HG02642 (cell line): Measurements from ENCODE around the gene LYZL2.
"Not testable (repeated sequence)": the region's sequence is repeated elsewhere in the genome, so short reads cannot be mapped to it uniquely, and the experiment has no call there.

Experiments used
- ATAC-seq: cut with Tn5 transposase; IDR thresholded peaks from one replicate; pipeline ENCODE4 v1.9.1; 2021; ENCODE audit warnings: mild to moderate bottlenecking; ENCODE audit not compliant: unreplicated experiment, poor library complexity

LYZL2 gene

DNA sequence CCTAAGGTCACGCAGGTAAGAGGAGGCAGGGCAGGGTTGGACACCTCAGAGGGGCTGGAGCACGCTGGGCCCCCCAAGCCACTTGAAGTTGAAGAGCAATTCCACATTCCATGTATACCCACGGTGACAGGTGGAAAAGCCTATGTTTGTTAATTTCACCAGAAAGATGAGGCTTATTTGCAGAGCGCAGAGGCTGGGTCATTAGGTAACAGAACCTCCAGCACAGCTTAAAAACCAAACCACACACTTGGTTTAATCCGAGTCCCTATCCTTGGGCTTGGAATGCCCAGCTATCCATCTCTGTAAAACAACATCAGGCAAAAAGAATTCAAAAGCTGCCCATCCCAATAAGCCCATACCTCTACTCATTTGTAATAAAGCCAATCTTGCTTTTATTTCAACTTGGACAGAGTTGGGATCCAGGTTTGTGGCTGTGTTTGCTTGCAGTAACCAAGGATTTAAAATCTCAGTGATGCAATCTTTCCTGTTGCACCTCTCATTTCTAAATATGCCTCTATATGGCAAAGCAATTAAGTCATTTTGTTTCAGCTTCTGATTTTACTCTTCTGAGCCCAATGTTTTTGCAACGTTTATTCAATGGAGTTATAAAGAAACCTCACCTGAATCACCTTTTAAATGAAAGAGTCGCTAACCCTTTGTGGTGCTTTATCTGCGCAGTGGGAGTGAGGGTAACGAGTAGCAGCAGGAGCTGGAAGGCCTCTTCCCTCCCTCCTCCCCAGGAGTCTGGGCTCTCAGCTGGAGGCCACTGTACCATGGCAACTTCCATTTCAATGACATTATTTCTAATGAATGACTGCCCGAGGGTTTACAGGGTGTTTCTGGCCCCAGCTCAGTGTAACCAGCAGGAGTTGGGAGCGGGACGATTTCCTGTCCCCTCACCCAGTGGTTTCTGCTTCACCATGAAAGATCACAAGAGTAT lies 32.8 kb downstream of the LYZL2 start:
- not testable (repeated sequence) for ATAC-seq

DNA sequence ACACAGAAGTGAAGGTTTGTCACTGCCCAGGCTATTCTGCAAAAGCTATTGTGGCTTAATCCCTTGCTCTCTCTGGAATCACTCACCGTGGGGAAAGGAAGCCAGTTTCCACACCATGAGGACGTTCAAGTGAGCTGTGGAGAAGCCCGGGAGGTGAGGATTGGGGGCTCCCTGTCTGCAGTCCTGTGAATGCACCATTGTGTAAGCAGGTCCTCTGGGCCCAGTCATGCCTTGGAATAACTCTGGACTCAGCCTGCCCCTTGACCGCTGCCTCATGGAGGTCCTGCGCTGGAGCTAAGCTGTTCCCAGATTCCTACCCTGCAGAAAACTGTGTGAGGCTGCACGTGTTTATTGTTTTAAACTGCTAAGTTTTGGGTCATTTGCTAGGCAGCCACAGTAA lies 33.5 kb downstream of the LYZL2 start:
- no peak for ATAC-seq

DNA sequence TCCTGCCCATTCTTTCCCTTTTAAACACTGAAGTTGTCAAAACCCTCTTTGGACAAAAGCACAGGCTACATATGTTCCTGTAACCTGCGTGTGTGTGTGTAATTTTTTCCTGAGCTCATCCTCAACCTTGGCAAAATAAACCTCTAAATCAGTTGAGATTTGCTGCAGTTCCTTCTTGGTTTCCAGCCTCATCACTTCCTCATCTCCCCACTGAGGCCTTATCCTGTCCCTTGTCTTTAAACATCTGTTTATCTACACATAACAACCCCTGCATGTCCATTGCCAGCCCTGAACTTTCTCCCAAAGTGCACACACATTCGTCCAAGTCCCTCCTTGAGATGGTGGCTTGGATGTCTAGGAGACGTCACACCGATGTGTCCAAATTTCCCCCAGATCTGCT lies 35.5 kb downstream of the LYZL2 start:
- ATAC-seq = no peak

DNA sequence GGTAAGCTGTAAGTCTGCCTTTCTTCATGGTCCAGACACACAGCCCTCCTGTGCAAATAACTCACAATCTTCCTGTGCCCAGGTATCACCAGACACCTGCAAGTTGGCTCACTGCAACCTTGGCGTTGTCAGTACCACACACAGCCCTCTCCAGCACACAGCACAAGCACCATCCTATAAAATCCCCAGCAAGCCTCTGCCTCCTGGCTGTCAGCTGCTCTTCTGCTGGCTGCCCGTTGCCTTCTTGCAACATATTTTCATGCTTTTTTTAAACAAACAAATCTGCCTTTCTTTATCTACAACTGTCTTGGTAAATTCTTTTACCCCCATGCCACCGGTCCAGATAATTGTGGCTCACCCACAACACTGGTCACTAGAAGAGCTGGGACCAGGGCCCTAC lies 36.8 kb downstream of the LYZL2 start:
- ATAC-seq = not testable (repeated sequence)

DNA sequence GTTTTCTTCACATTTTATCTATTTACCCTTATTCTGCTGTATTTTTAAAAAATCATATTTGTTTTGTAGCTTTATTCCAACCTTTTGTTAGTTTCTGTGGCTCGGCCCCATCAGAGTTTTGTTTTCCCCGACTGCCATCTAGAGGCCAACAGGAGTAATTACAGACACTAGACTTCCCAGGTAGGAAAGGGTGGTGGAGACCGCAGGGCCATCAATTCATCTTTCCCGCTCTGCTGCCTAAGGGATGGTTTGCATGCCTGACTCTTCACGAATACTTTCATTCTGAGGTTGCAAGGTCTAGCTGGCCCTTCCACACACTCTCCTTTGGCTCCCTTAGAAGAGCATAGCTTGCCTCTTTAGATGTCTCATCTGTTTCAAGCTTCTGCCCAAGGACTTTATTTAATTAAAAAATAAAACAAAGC lies 38.3 kb downstream of the LYZL2 start:
- ATAC-seq = no peak

DNA sequence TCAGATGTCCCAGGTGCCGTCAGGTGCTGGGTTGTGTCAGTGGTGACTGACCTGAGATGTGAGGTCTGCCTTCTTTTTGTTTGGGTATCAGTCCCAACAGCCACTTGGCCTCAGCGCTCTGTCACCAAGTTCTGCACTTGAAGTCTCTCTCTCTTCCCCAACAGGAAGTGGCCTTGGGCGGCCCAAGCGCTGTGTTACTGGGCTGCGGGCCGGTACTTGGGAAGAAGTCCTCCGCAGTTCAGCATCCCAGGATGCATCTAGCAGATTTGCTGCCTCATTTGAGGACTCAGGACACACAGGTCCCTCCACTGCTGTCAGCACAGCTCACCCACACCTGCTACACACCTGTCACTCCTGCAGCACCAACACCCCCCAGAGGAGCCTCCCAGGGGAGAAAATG lies 40.1 kb downstream of the LYZL2 start:
- ATAC-seq = no peak

DNA sequence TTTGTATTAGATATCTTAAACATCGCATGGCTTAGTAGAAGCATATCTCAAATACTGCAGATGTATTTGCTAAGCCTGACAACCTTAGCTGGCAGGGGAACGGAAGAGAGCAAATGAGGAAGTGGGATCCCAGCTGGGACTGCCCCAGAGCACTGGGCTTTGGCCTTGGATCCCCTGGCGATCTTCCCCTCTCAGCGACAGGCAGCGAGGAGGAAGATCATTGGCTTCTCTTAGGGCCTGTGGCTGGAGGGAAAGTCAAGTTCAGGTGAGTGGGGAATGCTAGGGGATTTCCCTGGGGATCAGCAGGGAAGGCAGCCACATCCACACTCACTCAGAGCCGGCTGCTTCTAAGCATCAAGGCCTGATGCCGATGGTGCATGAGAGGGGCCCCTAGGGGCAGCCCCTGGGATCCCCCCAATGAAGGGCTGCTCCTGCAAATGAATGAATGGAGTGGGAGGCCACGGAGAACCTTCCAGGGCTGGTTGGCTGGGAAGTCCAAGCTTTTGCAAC lies 42.0 kb downstream of the LYZL2 start:
- peak; percentile 81 for ATAC-seq

DNA sequence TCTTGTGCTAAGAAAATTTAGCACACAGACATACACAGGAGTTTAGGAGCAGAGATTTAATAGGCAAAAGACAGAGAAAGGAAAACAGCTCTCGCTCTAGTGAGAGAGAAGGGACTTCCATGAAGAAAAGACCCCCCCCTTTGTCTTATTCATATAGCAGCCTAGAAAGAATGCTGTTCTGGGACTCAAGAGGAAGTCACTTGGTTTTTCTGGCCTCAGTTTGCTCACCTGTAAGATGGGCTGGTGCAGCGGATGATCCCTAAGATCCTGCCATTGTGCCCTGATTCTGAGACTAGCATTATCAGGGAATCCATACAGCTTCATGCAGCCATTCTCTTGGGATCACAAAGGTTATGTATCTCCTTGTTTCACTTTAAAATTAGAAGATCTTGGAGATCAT lies 42.7 kb downstream of the LYZL2 start:
- no peak for ATAC-seq

DNA sequence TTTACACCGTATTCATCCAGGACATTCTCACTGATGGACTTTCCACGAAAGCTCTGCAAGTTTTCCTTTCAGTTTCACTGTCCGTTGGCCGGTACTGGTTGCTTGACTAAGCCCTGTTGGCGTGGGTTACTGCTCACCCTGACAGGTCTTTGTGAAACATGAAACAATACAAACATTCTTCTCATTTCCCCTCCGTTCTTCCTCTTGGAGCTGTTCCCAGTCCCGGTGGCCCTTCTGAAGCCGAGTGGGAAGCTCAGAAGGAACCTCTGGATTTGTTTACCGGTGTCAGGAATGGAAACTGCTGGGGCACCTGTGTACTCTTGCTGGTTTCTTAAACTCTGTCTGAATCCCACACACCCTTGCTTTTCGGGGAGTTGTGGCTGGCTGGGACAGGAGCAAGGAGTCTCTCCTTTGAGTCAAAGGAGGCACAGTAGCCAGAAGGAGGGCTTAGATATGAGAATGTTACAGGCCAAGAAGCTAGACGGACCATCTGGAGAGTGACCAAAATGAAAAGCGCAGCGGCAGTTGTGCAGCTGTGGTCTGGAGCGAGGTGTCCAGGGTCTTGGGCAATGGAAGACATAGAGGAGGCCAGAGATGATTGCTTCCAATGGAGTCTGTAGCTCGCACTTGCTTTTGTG lies 45.7 kb downstream of the LYZL2 start:
- ATAC-seq = peak; percentile 57

DNA sequence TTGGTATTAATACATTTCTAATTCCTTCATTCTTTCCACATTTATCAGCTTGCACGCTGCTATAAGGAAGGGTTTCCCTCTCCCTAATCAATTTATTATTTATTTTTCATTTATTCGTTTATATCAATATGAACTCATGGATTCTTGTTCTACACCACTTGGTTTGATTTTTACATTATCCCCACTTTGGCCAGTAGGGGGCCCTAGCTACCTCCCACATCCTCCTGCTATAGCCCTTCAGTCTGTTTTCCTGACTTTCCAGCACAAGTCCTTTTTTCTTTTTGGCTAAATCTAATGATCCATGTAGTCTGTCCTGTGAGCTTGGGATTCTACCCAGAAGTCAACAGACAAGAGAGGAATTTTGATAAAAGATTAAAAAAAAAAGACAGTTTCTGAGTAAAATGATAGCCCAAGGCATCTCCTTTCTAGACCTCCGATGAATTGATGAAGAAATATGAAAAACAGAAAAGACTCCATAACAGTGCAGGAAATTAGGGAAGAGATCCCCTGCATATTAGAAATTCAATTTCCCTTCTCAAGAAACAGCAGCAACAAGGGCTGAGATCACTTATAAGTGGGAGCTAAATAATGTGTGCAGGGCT lies 47.7 kb downstream of the LYZL2 start:
- ATAC-seq = no peak

DNA sequence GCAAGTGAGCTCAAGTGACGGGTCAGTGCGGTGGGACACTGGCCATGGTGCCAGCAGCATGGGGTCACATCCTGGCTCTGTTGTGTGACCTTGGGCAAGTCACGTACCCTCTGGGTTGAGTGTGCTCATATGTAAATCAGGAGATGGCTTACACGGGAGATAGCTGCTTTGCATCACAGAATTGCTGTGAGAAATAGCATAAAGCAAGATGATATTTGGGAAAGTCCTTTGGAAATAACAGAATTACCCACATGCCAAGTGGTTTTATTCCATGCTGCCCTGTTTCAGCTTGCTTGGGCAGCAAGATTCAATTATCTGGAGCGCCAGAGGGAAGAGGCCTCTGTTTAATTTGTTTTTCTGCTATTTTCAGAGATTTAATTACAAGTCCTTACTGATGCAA lies 48.9 kb downstream of the LYZL2 start:
- ATAC-seq = no peak

DNA sequence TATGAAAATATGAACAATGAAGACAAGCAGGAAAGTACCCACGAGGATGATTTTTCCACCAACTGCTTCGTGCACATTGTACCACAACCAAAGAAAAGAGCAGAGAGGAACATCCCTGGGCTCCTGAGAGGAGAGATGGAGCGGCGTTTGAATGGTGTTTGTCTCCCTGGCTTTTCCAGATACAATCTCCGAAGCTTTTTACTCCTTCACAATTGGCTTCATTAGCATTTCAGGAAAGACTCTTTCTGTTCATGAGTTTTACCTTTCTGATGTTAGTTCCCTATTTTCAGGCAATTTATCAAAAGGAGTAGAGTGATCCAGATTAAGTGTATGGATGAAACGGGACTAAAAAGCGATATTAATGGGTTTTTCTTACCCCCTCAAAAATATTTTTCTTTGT lies 49.3 kb downstream of the LYZL2 start:
- no peak for ATAC-seq

DNA sequence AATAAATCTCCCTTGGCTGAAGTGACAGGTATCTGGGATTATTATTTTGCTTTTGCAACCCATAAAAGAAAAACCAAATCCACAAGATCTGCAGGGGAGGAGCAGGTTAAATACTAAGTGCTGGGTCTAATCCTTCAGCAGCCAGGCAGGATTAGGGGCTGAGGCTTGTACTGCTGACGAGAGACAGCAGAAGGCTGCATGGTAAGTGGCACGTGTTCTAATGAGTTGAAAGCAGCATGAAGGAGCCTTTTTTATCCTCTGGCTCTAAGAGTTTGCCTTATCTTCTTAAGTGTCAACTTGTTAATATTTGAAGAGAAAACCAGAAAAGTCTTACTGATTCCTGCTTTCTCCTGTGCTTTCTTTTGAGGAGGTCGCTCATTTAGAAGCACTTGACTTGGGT lies 50.0 kb downstream of the LYZL2 start:
- no peak for ATAC-seq

DNA sequence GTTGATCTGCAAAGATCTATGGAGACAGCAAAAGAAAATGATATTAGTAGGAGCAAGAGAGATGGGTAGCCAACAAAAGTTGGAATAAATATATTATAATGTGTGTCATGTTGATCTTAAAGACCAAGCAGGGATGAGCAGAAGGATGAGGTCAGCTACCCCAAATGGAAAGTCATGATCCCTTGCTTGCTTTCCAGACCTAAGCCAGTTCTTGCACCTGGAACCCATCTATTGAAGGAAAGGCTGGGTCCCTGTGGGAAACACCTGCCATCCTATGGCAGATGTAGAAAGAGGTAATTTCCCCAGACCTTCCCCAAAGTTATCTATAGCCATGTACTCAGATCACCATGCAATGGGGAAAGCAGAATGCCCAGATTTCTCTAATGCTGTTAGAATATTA lies 52.5 kb downstream of the LYZL2 start:
- ATAC-seq = no peak

DNA sequence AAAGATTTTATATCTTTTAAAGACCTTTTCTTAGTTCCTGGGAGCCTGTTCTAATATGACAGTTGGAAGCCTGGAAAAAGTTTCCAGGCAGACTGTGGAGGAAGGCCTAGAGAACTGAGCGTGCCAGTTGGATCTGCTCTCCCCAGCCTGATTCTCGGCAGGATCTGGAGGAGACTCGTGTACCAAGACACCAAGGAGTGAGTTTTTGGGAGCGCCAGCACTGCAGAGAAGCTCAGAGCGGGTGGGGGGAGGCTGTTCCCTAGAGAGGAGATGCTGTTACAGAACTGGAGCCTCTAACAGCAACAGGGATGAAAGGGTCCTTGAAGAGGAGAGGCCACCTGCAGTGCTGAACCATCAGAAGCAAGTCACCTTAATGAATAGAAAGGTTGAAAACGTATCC lies 52.9 kb downstream of the LYZL2 start:
- ATAC-seq = no peak

DNA sequence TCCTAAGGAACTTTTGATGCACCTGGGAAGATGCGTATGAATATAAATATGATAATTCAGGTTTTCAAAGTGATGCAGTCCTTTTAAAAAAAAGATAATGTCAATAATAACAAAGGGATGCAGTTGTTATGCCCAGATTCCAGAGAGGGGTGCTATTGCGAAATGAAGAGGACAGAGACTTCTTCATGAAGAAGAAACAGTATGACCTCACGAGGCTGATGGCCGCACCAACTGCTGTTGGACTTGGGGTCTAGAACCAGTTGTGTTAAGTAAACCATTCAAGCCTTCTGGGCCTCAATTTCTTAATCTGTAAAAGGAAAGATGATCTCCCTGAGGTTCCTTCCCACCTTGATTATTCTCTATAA lies 55.1 kb downstream of the LYZL2 start:
- ATAC-seq = no peak

DNA sequence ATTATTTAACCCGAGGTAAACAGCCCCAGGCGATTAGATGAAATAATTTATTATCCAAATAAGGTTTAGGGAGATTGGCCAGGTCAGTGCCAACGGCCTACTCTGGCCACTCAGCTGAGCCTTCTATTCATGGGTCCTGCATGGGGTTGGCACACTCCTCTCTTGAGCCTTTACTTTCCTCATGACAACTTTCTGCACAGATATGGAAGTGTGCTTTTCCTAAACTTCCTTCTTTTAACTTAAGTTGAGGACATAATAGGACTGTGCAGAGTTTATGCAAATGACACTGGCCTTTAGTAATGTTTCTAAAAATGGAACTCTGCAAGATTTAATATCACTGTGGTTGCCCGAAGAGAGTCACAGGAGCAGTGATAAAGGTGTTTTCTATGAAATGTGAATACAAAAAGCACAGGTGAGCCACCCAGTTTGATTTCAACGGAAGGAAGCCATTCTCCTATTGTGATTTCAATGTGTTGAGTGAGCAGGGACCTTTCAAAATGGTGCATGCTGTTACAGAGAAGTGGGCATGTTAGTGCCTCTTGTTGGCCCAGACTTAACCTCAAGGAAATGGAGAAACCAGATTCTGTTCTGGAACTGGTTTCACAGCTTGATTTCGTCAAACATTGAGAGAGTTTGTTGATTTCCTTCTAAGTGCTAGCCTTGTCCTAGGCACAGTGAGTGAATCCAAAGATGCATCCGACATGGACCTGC lies 55.7 kb downstream of the LYZL2 start:
- no peak for ATAC-seq

DNA sequence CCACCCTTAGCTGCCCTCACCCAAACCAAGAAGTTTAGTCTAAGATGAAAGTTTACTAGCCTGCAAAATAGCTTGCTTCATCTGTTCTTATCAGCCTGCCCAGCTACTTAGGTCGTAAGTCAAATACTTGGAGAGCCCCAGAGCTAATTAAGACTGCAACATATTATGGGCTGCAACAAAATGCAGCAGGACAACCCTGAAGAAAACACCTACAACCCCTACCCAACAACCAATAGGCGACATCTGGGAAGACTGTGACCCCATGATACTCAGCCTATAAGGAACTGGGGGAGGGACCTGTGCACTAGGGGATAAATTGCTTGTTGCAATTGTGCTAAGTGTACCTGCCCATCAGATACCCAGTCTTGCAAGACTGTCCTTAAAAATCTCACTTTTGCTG lies 64.1 kb downstream of the LYZL2 start:
- no peak for ATAC-seq

DNA sequence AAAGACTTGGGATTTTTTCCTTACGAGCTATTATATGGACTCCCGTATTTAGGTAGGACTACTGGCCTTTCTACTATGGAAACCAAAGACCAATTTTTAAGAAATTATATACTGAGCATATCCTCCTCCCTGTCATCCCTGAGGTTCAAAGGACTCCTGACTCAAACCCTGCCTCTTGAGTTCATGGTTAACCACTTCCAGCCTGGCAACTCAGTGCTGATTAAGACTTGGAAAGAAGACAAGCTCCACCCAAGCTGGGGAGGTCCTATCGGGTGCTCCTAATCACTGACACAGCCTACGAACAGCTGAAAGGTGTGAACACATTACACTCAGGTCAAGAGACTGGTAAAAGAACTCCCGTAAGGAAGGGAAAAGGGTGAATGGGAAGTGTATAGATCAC lies 66.8 kb downstream of the LYZL2 start:
- no peak for ATAC-seq
